ENCODE measurements around the gene FAM153A. TPM values are rescaled to one million over a fixed set of nuclear protein-coding genes. Genes with fewer than 3 reads are reported as not detected.
"Not testable (repeated sequence)": the region's sequence is repeated elsewhere in the genome, so short reads cannot be mapped to it uniquely, and the experiment has no call there.

The FAM153A gene
- total and polyA plus RNA-seq, 7 experiments from 2014 or later, result 1.2 to 166 (median 30.3) TPM

DNA sequence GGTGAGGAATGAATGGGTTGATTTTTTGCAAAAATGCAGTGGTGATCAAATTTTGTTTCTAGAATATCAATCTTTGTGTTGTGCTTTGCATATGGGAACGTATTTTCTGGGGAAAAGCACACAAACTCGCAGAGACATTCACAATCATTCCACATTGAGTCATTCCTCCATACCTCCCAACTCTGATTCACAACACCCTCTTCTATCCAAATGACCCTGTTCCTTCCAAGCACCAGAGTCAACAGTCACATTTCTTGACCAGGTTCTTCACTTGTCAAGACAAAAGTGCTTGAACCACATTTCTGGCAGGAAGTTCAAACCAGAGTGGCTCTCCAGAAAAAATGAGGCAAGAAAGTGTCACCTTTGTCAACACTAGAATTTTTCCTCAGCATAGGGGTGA is 35.3 kb downstream of the FAM153A start:
- H3K36me3 Mint-ChIP-seq; H3K27ac Mint-ChIP-seq; H3K9me3 Mint-ChIP-seq; H3K27ac ChIP-seq (ENCODE audit: low read depth, low read length); intact Hi-C loops (cut with micrococcal nuclease); DNase-seq; H3K4me3 ChIP-seq (ENCODE audit: low read length); H3K27me3 ChIP-seq (ENCODE audit: control insufficient read depth in 2 of 2, insufficient read depth in 2 of 2, low read length in 2 of 2); H3K9me3 ChIP-seq (ENCODE audit: control insufficient read depth in 2 of 3, low read length in 3 of 3); POLR2A ChIA-PET; CTCF ChIA-PET; H3K36me3 ChIP-seq (ENCODE audit: control insufficient read depth in 2 of 3, insufficient read depth in 3 of 3, low read length in 3 of 3); H3K4me3 Mint-ChIP-seq; H3K27me3 Mint-ChIP-seq; H3K4me1 Mint-ChIP-seq; H3K4me1 ChIP-seq (ENCODE audit: control insufficient read depth in 2 of 2, insufficient read depth in 2 of 2, low read length in 2 of 2); ATAC-seq: not testable (repeated sequence)

DNA sequence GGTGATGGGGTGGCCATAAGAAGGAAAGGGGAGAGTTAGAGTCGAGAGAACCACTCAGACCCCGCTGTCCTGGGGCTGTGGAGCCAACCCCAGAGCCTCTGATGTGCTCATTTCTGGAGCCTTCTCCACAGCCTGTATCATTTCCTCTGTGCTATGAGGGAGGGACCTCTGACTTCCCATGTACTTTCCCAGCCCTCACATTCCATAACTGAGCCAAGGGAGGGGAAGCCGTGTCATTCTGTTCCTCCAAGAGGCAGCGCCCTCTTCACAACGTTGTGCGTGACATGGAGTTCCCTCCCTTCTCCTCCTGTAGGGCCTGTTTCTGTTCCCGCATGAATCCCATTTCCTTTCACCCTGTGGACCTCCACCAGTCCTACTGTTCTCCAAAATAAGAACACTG is 57.8 kb downstream of the FAM153A start:
- H3K9me3 ChIP-seq (ENCODE audit: control insufficient read depth in 2 of 3, low read length in 3 of 3); H3K4me3 Mint-ChIP-seq; ATAC-seq; CTCF ChIA-PET; intact Hi-C loops (cut with micrococcal nuclease); DNase-seq; H3K27me3 ChIP-seq (ENCODE audit: control insufficient read depth in 2 of 2, insufficient read depth in 2 of 2, low read length in 2 of 2); H3K4me1 Mint-ChIP-seq; H3K27me3 Mint-ChIP-seq; H3K9me3 Mint-ChIP-seq; H3K4me3 ChIP-seq (ENCODE audit: low read length); H3K27ac ChIP-seq (ENCODE audit: low read depth, low read length); H3K36me3 ChIP-seq (ENCODE audit: control insufficient read depth in 2 of 3, insufficient read depth in 3 of 3, low read length in 3 of 3); H3K27ac Mint-ChIP-seq; H3K4me1 ChIP-seq (ENCODE audit: control insufficient read depth in 2 of 2, insufficient read depth in 2 of 2, low read length in 2 of 2); POLR2A ChIA-PET; H3K36me3 Mint-ChIP-seq: not testable (repeated sequence)

DNA sequence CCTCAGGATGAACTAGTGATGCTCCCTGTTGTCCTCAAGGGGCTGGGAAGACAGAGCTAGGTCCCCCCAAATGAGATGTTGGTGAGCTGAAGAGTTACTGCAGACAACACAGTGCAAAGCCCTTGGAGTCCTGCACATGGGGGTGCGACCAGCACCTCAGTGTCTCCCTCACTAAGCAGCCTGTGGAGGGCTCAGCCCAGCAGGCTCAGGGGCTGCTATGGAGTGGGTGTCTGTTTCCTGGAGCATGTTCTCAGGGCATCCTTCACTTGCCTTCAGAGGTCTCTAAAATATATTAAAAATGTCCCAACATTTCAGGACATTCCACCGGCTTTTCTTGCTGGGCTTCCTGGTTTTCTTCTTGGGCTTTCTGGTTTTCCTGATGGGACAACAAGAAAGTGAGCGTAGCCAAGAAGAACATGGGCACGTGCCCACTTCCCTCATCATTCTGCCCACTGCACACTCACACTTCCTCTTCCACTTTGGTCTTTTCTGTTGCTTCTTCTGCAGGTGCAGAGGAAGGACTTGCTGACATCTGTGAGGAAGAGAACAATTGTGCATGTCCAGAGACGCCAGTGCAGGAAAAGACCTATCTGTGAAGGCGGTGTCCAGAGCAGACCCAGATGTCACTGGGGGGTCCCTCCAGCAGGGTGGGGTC is 58.7 kb downstream of the FAM153A start:
- H3K27ac Mint-ChIP-seq; CTCF ChIA-PET; H3K4me1 ChIP-seq (ENCODE audit: control insufficient read depth in 2 of 2, insufficient read depth in 2 of 2, low read length in 2 of 2); POLR2A ChIA-PET; H3K9me3 ChIP-seq (ENCODE audit: control insufficient read depth in 2 of 3, low read length in 3 of 3); intact Hi-C loops (cut with micrococcal nuclease); H3K4me3 Mint-ChIP-seq; H3K27ac ChIP-seq (ENCODE audit: low read depth, low read length); ATAC-seq; H3K36me3 ChIP-seq (ENCODE audit: control insufficient read depth in 2 of 3, insufficient read depth in 3 of 3, low read length in 3 of 3); DNase-seq; H3K9me3 Mint-ChIP-seq; H3K27me3 Mint-ChIP-seq; H3K27me3 ChIP-seq (ENCODE audit: control insufficient read depth in 2 of 2, insufficient read depth in 2 of 2, low read length in 2 of 2); H3K4me3 ChIP-seq (ENCODE audit: low read length); H3K4me1 Mint-ChIP-seq; H3K36me3 Mint-ChIP-seq: not testable (repeated sequence)

DNA sequence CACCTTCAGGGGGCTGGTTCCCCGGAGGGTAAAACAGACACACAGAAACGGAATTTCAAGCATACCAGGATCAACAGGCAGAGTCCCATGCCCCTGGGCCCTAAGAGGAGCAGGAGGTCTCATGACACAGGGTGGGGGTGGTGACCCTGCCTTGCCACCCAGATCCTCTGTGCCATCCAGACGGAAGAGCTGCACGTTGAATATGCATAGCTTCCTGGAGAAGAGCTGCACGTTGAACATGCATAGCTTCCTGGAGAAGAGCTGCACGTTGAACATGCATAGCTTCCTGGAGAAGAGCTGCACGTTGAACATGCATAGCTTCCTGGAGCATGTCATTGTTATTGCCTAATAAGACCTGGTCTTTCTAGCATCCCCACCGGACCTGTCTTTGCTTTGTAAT is 59.9 kb downstream of the FAM153A start:
- CTCF ChIA-PET; H3K27ac Mint-ChIP-seq; H3K27me3 Mint-ChIP-seq; H3K4me3 Mint-ChIP-seq; H3K4me1 Mint-ChIP-seq; DNase-seq; POLR2A ChIA-PET; ATAC-seq; H3K4me3 ChIP-seq (ENCODE audit: low read length); H3K36me3 ChIP-seq (ENCODE audit: control insufficient read depth in 2 of 3, insufficient read depth in 3 of 3, low read length in 3 of 3); H3K27ac ChIP-seq (ENCODE audit: low read depth, low read length); H3K27me3 ChIP-seq (ENCODE audit: control insufficient read depth in 2 of 2, insufficient read depth in 2 of 2, low read length in 2 of 2); H3K9me3 Mint-ChIP-seq; intact Hi-C loops (cut with micrococcal nuclease); H3K9me3 ChIP-seq (ENCODE audit: control insufficient read depth in 2 of 3, low read length in 3 of 3); H3K4me1 ChIP-seq (ENCODE audit: control insufficient read depth in 2 of 2, insufficient read depth in 2 of 2, low read length in 2 of 2); H3K36me3 Mint-ChIP-seq: not testable (repeated sequence)

DNA sequence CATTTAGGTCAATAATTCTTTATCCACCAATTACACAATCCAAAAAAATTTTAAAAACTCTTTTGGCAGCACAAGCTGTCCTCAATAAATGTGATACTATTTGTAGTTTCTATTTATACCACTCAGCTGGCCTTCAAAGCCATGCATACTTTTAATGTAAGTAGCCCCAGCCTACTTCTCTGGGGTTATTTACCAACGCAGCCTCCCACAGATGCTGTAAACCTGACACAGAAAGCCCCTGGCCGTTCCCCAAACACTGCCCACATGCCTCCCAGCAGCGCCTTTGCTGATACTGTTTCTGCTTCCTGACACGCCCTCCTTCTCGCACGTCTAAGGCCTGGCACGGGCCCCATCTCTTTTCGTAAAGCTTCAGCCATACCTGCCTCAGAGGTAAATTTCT is 62.7 kb downstream of the FAM153A start:
- H3K27me3 ChIP-seq (ENCODE audit: control insufficient read depth in 2 of 2, insufficient read depth in 2 of 2, low read length in 2 of 2); H3K36me3 Mint-ChIP-seq; H3K36me3 ChIP-seq (ENCODE audit: control insufficient read depth in 2 of 3, insufficient read depth in 3 of 3, low read length in 3 of 3); H3K4me1 Mint-ChIP-seq; CTCF ChIA-PET; intact Hi-C loops (cut with micrococcal nuclease); H3K9me3 Mint-ChIP-seq; ATAC-seq; H3K27ac Mint-ChIP-seq; POLR2A ChIA-PET; H3K27ac ChIP-seq (ENCODE audit: low read depth, low read length); H3K9me3 ChIP-seq (ENCODE audit: control insufficient read depth in 2 of 3, low read length in 3 of 3); H3K4me3 ChIP-seq (ENCODE audit: low read length); H3K4me1 ChIP-seq (ENCODE audit: control insufficient read depth in 2 of 2, insufficient read depth in 2 of 2, low read length in 2 of 2); DNase-seq; H3K27me3 Mint-ChIP-seq; H3K4me3 Mint-ChIP-seq: not testable (repeated sequence)

DNA sequence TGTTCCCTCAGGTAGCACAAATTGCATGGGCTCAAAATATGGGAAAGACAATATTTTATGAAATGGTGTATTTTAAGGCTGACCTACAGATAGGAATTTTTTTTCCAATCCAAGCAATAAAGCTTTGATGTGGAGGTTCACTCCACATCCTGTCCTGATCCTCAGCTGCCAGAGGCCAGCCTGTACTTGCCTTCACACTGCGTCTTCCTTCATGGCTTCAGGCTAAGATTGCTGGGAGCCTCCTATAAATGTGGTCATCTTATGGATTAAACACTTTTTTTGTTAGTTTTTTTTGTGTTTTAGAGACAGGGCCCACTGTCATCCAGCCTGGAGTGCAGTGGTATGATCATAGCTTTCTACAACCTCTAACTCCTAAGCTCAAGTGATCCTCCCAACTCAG is 67.3 kb downstream of the FAM153A start:
- H3K4me1 ChIP-seq (ENCODE audit: control insufficient read depth in 2 of 2, insufficient read depth in 2 of 2, low read length in 2 of 2); H3K4me1 Mint-ChIP-seq; H3K4me3 ChIP-seq (ENCODE audit: low read length); CTCF ChIA-PET; H3K27me3 Mint-ChIP-seq; H3K27ac Mint-ChIP-seq; H3K9me3 ChIP-seq (ENCODE audit: control insufficient read depth in 2 of 3, low read length in 3 of 3); ATAC-seq; H3K27me3 ChIP-seq (ENCODE audit: control insufficient read depth in 2 of 2, insufficient read depth in 2 of 2, low read length in 2 of 2); H3K9me3 Mint-ChIP-seq; H3K27ac ChIP-seq (ENCODE audit: low read depth, low read length); intact Hi-C loops (cut with micrococcal nuclease); DNase-seq; H3K4me3 Mint-ChIP-seq; H3K36me3 ChIP-seq (ENCODE audit: control insufficient read depth in 2 of 3, insufficient read depth in 3 of 3, low read length in 3 of 3); POLR2A ChIA-PET: not testable (repeated sequence)
- peaks cover 0 to 18% (median 3%) of the 10 kb centered on the region in 5 donors for H3K36me3 Mint-ChIP-seq

DNA sequence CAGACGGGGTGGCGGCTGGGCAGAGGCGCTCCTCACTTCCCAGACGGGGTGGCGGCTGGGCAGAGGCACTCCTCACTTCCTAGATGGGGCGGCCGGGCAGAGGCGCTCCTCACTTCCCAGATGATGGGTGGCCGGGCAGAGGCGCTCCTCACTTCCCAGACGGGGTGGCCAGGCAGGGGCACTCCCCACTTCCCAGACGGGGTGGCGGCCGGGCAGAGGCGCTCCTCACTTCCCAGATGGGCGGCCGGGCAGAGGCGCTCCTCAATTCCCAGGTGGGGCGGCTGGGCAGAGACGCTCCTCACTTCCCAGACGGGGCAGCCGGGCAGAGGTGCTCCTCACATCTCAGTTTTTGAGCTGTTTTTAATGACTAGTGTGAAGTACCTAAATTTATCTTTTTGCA is 86.6 kb downstream of the FAM153A start:
- H3K27me3 ChIP-seq (ENCODE audit: control insufficient read depth in 2 of 2, insufficient read depth in 2 of 2, low read length in 2 of 2); H3K27ac ChIP-seq (ENCODE audit: low read depth, low read length); H3K4me1 Mint-ChIP-seq; H3K4me3 ChIP-seq (ENCODE audit: low read length); intact Hi-C loops (cut with micrococcal nuclease); H3K36me3 ChIP-seq (ENCODE audit: control insufficient read depth in 2 of 3, insufficient read depth in 3 of 3, low read length in 3 of 3); CTCF ChIA-PET; DNase-seq; ATAC-seq; H3K27me3 Mint-ChIP-seq; H3K4me3 Mint-ChIP-seq; H3K9me3 Mint-ChIP-seq; H3K9me3 ChIP-seq (ENCODE audit: control insufficient read depth in 2 of 3, low read length in 3 of 3); H3K27ac Mint-ChIP-seq; H3K36me3 Mint-ChIP-seq; H3K4me1 ChIP-seq (ENCODE audit: control insufficient read depth in 2 of 2, insufficient read depth in 2 of 2, low read length in 2 of 2); POLR2A ChIA-PET: not testable (repeated sequence)

Measured in naive thymus-derived CD4-positive, alpha-beta T cell (primary cell).